ENCODE measurements around the gene OR52E8.

The OR52E8 gene

DNA sequence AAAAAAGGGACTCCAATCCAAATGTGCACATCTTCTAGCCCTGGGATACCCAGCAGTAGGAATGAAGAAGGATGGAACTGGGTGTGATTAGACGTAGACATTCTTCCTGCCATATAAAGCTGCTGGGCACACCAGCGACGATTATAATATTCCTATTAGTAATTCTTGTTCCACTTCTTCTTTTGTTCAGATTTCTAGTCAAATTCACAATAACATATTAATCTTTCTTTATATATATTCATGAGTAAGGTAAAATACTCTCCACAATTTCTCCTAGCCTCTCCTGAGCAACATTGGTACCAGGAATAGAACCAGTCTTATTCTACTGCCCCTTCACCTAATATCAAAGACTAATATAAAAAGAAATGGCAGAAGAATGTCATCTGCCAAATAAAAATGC lies at the start of gene OR52E8:
TSS of gene OR52E8 (minus strand) at position 101 of the 400 bp plus-strand sequence. CDS start at position 101, 0 bp downstream.
- DNase-seq, result no peak

DNA sequence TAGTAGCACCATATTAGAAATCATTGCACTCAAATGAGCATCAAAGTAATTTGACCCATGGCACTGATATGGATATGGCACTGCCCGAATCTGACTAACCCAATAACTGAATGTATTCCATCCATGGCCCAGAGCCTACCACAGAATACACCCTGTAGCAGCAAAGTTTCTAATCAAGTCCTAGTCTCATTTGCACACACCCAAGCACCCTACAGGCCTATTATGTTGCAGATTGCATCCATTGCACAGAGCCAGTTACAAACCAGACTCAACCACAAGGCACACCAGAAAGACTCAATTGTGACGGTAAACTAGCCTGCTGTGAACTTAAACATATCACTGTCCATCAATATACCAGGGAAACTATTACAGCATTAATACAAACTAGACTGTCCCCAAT lies 42.0 kb upstream of the OR52E8 start:
- no peak for DNase-seq

DNA sequence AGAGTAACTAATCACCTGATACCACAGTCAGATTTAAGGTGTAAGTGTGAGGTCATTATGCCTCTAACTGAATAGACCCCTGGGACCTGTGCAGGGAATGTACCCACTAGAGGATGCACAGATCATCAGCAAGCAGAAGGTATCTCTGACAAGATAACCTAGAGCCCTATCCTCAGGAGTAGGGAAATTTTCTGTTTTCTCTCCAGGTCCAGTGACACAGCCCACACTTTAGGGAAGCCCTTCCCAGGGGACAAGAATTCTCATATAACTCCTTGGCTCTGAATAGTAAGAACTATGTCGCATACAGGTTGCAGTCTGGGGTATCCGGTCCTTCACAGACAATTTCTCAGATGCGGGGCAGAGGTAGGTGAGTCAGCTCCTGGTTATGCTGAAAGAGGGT lies 35.4 kb upstream of the OR52E8 start, which contains the start of gene OR52E5:
TSS of gene OR52E5 (plus strand) at position 301 of the 400 bp plus-strand sequence. CDS start 7,569 bp downstream, outside the sequence.
- DNase-seq, result no peak

DNA sequence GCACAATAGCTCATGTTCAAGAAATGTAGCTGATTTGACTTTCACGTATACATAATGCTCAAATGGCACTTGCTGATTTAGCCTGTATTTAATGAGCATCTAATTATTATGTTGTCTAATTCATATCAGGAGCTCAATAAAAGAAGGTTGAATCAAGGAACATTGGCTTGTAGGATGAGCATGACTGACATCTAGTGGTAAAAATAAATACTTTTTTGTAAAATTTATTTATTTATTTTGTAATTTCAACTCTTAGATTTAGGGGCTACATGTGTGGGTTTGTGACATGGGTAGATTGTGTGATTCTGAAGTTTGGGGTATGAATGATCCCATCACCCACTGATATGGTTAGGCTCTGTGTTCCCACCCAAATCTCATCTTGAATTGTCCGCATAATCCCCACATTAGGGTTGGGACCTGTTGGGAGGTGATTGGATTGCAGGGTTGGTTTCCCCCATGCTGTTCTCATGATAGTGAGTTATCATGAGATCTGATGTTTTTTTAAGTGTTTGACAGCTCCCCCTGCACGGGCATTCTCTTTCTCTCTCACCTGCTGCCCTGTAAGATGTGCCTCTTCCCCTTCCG lies 33.8 kb upstream of the OR52E8 start:
- DNase-seq, result no peak

DNA sequence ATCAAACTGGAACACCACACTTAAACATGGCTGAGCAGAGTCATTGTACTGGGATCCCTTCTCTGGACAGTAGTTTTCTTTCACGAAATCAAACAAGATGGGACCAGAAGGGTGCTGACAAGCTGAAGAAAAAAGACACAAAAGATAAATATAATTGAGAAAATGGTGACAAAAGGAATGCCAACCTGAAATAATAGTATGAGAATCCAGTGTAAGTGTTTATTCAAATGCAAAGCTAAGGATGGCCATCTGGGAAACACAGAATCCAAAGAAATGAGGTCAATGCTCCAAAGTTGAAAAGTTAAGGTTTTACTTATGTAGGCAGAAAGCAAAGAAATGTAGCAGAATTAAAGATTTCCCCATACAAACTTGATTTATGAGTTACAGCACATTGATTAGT lies 30.2 kb upstream of the OR52E8 start:
- no peak for DNase-seq

DNA sequence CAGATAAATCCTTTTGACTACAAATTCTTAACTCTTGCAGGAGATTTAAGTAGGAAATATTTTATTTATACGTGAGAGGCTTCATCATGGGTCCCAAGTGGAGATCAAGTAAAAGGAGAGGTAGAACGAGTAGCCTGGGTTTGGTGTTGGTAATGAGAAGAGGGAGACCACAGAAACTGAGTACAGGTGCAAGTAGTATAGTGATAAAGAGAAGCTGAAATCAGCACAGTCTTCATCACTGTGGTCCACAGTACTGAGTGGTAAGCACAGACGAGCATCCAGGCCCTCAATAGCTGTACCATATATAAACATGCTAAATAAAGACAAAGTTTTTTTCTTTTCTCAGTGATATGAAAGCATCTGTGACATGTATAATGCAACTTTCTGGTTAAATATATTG lies 29.7 kb upstream of the OR52E8 start:
- DNase-seq, result no peak

DNA sequence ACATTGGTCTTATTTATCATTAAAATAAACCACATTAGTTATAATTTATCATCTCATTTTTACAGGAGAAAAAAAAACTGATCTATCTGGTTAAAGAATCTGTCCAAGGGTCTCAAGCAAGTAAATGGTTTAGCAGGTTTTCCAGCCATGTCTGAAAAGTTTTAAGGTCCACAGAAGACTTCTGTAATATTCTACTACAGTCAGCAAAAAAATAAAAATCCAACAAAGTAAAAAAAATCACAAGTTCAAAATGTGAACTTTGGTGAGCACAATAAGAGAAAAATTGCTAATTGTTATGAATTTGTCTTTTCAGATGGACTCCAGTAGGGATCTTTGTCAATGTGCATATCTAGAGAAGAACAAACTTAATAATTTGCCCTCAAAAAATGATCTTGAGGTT lies 24.3 kb upstream of the OR52E8 start:
- DNase-seq, result no peak

DNA sequence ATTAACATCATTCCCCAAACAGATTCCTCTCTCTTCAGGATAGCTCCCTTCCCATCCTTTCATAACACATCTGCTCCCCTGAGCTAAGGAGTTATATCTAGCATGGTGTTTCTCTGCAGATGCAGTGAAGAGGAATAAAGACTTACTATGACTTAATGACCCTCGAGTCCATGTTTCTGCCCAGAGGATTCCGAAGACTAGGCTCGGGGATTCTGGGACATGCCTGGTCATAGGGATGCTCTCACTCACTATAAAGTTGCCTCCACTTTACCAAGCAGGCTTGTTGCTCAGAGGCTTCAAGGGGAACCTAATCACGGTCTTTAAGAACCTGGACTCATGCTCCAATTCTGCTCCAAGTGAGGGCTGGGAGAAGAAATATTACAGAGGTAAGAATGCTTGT lies 22.8 kb upstream of the OR52E8 start, which contains the start of gene OR52E4:
TSS of gene OR52E4 (plus strand) at position 301 of the 400 bp plus-strand sequence. CDS start 3,664 bp downstream, outside the sequence.
- no peak for DNase-seq

DNA sequence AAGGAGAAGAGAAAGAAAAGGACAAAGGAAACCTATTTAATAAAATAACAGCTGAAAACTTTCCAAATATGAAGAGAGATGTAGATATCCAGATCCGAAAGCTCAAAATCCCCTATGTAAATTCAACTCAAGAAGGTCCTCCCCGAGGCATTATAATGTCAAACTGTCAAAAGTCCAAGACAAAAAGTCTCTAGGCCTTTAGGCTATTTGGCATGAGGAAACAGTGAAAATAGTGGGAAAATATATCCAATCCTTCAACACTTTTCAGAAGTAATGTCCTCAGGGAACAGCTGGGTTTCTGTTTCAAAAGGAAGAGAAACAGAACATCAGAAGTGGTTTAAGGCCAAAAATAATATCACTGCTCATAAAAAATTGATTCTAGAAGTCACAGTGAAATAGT lies 21.1 kb upstream of the OR52E8 start:
- no peak for DNase-seq

DNA sequence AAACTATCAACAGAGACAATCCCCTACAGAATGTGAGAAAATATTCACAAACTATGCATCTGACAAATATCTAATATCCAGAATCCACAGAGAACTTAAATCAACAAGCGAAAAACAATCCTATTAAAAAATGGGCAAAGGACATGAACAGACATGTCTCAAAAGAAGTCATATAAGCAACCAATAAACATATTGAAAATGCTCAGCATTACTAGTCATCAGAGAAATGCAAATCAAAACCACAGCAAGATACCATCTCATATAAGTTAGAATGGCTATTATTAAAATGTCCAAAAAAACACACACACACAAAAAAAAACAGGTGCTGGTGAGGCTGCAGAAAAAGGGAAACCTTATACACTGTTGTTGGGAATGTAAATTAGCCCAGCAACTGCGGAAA lies 8.3 kb upstream of the OR52E8 start:
- no peak for DNase-seq

DNA sequence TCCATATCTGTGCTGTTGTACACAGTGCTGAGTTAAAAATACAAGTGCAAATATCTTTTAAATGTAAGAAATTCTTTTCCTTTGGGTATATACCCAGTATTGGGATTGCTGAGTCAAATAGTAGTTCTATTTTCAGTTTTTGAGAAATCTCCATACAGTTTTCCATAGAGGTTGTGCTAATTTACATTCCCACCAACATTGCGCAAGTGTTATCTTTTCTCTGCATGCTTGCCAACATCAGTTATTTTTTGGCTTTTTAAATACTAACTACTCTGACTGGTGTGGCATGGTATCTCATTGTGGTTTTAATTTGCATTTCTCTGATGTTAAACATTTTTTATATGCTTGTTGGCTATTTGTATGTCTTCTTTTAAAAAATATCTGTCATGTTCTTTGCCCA lies 6.5 kb downstream of the OR52E8 start:
- no peak for DNase-seq

DNA sequence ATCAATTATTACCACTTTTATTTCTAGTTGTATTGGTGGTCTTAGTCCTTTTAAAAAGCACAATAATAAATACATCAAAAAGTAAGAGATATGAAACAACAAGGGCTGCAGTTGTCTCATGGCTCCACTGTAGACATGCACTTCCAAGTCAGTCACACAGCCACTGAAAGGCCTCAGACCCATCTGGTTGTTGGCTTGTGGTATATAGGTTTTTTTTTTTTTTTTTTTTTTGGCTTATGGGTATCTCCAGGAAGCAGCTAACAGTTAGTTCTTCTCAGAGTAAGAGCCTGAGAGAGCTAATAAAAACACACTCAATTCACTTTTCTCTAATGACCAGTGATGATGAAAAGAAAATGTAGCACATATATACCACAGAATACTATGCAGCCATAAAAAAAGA lies 9.8 kb downstream of the OR52E8 start:
- no peak for DNase-seq

DNA sequence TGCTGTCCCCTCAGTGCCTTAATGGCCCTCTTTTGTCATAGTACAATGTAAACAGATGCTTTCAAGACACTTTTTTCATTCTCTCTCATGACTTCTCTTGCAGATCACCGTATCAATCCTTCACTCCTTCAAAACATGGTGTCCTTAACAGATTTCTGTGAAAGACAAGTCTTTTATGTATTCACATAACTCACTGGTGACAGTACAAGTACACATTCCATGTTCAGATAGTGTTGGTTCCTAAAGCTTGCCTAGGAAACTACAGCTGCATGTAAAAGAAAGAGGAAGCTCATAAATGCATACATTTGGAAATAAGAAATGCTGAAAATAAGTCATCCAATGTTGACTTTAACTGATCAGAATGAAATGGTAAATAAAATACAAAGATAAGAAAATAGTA lies 10.8 kb downstream of the OR52E8 start:
- no peak for DNase-seq

DNA sequence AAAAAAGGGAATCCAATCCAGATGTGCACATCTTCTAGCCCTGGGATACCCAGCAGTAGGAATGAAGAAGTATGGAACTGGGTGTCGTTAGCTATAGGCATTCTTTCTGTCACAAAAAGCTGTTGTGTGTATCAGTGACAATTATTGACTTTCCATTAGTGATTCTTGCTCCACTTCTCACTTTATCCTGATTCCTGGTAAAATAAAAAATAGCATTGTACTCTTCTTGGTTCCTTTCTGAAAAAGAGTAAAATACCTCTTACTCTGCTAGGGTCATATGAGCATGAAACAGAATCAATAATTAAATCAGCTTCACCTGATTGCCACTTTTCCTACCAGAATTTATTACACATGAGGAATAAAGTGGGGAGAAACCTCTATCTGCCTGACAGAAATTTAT lies 15.7 kb downstream of the OR52E8 start, which contains the start of gene OR52E6:
TSS of gene OR52E6 (minus strand) at position 101 of the 400 bp plus-strand sequence. CDS start at position 101, 0 bp downstream.
- DNase-seq, result no peak

DNA sequence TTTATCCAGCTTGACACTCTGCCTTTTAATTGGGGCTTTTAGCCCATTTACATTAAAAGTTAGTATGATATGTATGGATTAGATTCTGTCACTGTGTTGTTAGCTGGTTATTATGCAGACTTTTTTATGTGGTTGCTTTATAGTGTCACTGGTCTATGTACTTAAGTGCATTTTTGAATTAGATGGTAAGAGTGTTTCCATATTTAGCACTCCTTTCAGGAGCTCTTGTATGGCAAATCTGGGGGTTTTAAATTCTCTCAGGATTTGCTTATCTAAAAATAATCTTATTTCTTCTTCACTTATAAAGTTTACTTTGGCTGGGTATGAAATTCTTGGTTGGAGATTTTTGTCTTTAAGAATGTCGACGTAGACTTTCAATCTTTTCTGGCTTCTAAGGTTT lies 19.8 kb downstream of the OR52E8 start:
- no peak for DNase-seq

DNA sequence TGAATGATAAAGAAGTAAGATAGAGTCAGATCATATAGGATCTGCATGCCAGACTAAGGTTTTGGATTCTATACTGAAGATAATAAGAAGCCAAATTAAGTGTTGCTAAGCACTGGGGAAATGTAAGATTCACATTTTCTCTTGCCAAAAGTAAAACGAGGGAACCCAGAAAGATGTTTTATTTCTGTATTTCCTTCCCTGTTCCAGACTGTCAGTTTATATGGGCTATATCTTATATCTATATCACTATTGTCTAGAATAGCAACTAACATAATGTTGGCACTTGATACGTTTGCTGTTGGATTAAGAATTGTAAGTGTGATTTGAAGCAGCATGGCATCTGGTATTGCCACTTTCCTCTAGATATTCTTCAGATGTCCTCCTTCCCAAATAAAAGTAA lies 24.0 kb downstream of the OR52E8 start:
- no peak for DNase-seq

DNA sequence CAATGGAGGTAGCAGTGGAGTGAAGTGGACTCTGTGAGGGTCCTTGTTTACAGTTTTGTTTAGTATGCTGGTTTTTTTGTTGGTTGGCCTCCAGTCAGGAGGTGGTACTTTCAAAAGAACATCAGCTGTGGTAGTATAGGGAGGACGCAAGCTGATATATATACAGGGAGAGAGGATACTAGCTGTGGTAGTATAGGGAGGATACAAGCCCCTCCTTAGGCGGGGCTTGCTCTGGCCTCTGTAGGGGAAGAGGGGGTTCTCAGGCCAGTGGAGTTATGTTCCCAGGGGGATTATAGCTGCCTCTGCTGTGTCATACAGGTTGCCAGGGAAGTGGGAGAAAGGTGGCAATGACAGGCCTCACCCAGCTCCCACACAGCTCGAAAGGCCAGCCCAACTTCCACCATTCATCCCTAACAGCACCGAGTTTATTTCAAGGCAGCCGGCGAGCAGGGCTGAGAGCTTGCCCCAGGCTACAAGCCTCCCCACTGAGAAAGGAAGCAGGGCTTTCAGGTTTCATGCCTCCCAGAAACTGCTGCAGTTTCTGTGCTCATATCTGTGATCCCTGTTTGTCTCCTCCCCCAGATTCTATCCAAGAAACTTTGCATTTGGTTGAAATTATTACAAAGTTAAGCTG lies 26.2 kb downstream of the OR52E8 start:
- DNase-seq, result no peak

DNA sequence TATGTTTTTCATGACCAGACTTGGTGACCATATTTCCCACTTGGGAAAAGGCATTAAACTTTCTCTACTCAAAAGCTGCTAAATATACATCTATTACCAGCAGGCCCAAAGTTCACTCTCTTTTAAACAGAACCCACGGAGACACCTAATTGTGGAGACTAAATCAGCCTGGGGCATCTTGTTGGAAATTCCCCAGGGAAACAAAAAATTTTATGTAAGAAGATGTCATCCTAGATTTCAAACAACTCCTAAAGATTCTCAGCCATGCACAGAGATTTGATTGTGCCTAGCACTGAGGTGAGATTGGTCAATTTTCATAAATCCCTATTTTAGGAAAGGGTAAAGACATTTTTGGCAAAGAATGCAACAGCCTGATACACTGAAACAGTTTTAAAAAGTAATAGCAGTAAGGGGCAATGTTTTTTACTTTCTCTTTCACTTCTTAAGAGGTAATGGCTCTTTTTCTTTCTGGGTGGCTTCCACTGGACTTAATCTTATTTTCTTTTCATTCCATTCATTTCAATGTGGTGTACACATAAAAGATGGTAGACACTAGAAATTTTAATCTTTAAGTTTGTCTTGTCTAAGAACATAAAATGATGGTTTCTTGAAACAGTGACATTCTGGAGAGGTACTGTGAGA lies 39.1 kb downstream of the OR52E8 start:
- DNase-seq, result no peak

DNA sequence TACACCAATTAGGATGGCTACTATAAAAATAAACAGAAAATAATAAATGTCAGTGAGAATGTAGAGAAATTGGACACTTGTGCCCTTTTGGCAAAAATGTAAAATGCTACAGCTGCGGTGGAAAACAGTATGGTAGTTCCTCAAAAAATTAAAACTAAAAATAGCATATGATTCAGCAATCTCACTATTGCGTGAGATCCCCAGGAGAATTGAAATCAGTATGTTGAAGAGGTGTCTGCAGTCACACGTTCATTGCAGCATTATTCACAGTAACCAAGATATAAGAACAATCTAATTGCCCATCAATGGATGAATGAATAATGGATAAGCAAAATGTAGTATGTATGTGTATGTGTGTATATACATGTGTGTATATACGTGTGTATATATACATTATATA lies 42.0 kb downstream of the OR52E8 start:
- DNase-seq, result no peak

DNA sequence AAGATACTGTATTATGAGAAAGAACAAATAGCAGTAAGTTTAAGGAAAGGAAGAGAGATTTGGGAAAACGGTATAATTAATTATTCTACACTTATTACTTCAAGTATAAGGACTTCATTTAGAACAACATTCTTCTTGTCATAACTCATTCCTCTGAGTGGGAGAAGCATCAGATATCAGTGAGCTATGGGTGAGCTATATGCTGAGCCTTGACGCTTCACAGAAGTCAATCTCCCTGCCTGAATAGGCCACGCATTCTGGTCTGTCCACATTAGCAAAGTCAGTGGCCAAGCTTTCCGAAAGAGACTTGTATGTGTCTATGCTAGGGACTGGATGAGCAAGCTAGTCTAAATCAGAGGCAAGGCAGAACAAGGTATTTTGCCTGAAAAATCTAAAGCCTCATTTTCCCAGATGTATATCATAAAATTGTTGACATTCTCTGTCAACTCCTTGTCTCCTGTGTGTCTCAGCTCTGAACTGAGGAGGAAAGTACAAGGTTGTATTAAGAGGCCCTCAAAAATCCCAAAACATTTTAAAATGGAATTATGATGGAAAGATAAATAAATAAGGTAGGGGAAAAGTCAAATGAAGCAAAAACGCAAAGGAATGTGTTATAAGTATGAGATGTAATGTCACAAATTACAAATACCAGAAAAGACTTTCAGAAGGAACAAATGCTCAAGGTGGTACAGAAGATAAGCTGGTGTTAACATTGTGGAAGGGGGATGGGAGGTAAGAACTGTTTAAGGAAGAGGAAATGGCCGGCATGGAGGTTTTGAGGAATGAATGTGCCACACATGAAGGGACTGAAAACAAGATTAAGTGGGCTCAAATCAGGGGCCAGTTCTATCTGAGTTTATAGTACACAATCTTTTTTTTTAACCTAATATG lies 47.3 kb downstream of the OR52E8 start:
- no peak for DNase-seq

DNA sequence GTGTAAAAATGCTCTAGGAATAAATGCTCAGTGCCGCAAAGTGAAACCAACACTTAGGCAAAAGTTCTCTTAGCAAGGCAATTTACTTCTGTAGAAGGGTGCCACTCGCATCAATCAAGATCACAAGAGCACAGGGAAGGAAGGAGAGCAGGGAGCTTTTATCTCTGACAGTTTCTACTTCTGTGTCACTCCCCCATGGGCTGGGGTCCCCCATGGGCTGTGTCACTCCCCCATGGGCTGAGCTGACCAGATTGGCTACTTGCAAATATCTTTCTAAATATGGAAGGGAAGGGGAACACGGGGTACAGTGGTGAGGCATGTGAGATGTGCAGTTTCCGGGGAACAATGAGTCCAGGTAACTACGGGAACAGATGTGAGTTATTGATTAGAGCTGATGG lies 48.4 kb downstream of the OR52E8 start:
- no peak for DNase-seq

DNA sequence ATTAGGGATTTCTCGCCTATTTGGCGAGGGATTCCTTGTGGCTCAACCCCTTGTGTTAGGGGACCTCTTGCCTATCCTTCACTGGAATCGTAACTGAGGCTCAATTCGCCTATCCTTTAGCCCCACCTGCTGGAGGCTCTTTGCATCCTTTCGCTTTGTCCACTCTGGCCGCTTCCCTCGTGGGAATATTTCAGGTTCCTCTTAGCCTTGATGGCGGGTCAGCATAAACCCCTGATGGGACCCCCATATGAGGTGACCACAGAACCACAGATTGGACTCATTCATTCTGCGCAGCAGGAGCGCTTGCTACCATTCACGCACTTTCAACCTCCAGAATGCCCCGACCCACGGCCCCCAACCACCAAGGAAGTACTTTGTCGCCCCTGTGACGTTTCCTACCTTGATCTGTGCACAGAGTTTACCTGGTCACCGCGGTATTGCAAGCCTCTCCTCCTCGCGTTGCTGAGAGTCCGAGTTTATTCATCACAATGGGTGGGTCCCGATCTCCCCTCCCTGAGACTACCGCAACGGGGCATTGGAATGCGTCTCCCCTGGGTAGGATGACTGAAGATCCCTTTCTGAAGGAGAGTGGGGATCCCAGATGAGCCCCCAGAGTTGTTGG lies 48.9 kb downstream of the OR52E8 start, which contains the start of gene OR52N2:
TSS of gene OR52N2 (plus strand) at position 425 of the 622 bp plus-strand sequence. CDS start 11,412 bp downstream, outside the sequence.
- DNase-seq, result peak; percentile 49

DNA sequence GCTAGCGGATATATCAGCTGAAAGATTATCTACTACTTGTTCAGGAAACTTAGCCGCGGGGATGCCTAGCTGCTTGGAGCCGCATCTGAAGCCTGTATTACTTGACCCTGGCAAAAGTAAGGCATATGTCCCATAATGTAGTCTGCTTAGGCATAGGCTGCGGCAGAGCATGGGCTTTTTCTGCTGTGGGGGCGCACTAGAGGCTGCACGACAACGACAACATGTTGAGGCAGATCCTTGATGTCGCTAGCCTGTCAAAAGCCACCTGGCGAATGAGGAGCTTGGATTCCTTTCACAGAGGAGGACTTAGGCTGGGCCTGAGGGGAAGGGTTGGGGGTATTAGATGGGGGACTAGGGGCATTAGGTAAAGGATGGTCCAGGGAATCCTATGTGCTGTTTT lies 49.9 kb downstream of the OR52E8 start:
- DNase-seq, result no peak
